K562 (cell line): Measurements from ENCODE around the gene ZDHHC18. TPM values are rescaled to one million over a fixed set of nuclear protein-coding genes. Genes with fewer than 3 reads are reported as not detected.

Experiments used
- CEBPZ ChIP-seq: fragments of 150-350 bp; IDR thresholded peaks from 2 replicates; pipeline ENCODE4 v1.6.1; 2014; ENCODE audit warnings: low read depth, mild to moderate bottlenecking, low read length, borderline replicate concordance
- E2F6 ChIP-seq, 2 experiments: IDR thresholded peaks; 2 replicates each; pipeline ENCODE4 v1.6.1; 2011; ENCODE audit warnings: borderline replicate concordance in 1 of 2, control low read depth in 1 of 2, low read depth in 1 of 2, low read length in 1 of 2, mild to moderate bottlenecking in 1 of 2, mixed read lengths in 1 of 2, moderate library complexity in 1 of 2; ENCODE audit not compliant: insufficient read depth in 1 of 2, insufficient read length in 1 of 2, poor library complexity in 1 of 2, severe bottlenecking in 1 of 2; ENCODE audit errors: extremely low read depth in 1 of 2
- ETV1 ChIP-seq: fragments of 450-650 bp; conservative IDR thresholded peaks from 2 replicates; pipeline ENCODE4 v1.6.1; 2016; ENCODE audit warnings: missing genetic modification characterization, control low read depth, low read depth, missing compliant biosample characterization
- GTF2F1 ChIP-seq: IDR thresholded peaks from 2 replicates; pipeline ENCODE4 v1.6.1; 2011; ENCODE audit warnings: low read depth, low read length, improper control_type of control experiment
- HMGN3 ChIP-seq: IDR thresholded peaks from 2 replicates; pipeline ENCODE4 v1.6.1; 2011; ENCODE audit warnings: borderline replicate concordance, low read depth, mild to moderate bottlenecking, mixed read lengths, low read length; ENCODE audit not compliant: insufficient read length; ENCODE audit errors: extremely low read depth
- JUN ChIP-seq, 2 experiments: sonication (generic) in 1 of 2; formaldehyde crosslinking in 1 of 2; IDR thresholded peaks; 2 replicates each; pipeline versions ENCODE4 v1.6.1 to v1.8.0; 2012 to 2022; ENCODE audit warnings: borderline replicate concordance in 2 of 2, mild to moderate bottlenecking in 2 of 2, improper control_type of control experiment in 1 of 2, low read depth in 1 of 2, low read length in 1 of 2, missing genetic modification reagents in 1 of 2
- KDM1A ChIP-seq, 2 experiments: fragments of 450-650 bp; IDR thresholded peaks; 2 replicates each; pipeline ENCODE4 v1.6.1; 2016; ENCODE audit warnings: mild to moderate bottlenecking in 2 of 2
- KLF16 ChIP-seq: IDR thresholded peaks from 2 replicates; pipeline ENCODE4 v1.6.1; 2016; ENCODE audit warnings: antibody characterized with exemption
- MAFF ChIP-seq: IDR thresholded peaks from 2 replicates; pipeline ENCODE4 v1.6.1; 2012; ENCODE audit warnings: low read length, improper control_type of control experiment
- MLX ChIP-seq, 2 experiments: fragments of 450-650 bp in 1 of 2; sonication (generic) in 1 of 2; formaldehyde crosslinking; conservative IDR thresholded peaks; 2 replicates each; pipeline versions ENCODE4 v1.4.0 to v1.8.1; 2020 to 2022; ENCODE audit warnings: mild to moderate bottlenecking in 1 of 2, missing genetic modification reagents in 1 of 2
- SAP30 ChIP-seq: fragments of 200-600 bp; sonication (generic); IDR thresholded peaks from 2 replicates; pipeline ENCODE4 v1.6.1; 2012; ENCODE audit warnings: borderline replicate concordance, low read depth, mild to moderate bottlenecking, moderate library complexity, low read length, control low read depth, inconsistent platforms; ENCODE audit not compliant: insufficient read depth, poor library complexity, severe bottlenecking
- SNAPC5 ChIP-seq: fragments of 250-450 bp; sonication (Bioruptor Pico); IDR thresholded peaks from 2 replicates; pipeline ENCODE4 v1.8.0; 2021; ENCODE audit warnings: moderate library complexity, mild to moderate bottlenecking, inconsistent platforms
- SRF ChIP-seq, 2 experiments: fragments of 250-450, 450-650 bp in 1 of 2; sonication (Bioruptor Pico) in 1 of 2; sonication (generic) in 1 of 2; formaldehyde crosslinking; IDR thresholded peaks; 2 replicates each; pipeline versions ENCODE4 v1.5.0 to v1.5.1; 2020 to 2022; ENCODE audit warnings: mild to moderate bottlenecking in 1 of 2, missing genetic modification reagents in 1 of 2
- TEAD1 ChIP-seq, 2 experiments: fragments of 450-650 bp in 1 of 2; sonication (generic) in 1 of 2; formaldehyde crosslinking; IDR thresholded peaks; 2 replicates each; pipeline versions ENCODE4 v1.4.0 to v1.8.0; 2020 to 2022; ENCODE audit warnings: mild to moderate bottlenecking in 2 of 2, missing genetic modification reagents in 1 of 2
- ZNF212 ChIP-seq: fragments of 450-650 bp; formaldehyde crosslinking; IDR thresholded peaks from 2 replicates; pipeline ENCODE4 v1.4.0; 2020; ENCODE audit warnings: mild to moderate bottlenecking
- ZNF431 ChIP-seq: sonication (generic); formaldehyde crosslinking; IDR thresholded peaks from 2 replicates; pipeline ENCODE4 v1.8.0; 2022; ENCODE audit warnings: mild to moderate bottlenecking, missing genetic modification reagents
- ZNF512 ChIP-seq: IDR thresholded peaks from 2 replicates; pipeline ENCODE4 v1.6.1; 2016; ENCODE audit warnings: missing genetic modification characterization, missing compliant biosample characterization
- polyA plus RNA-seq, 8 experiments: library from polyadenylated mRNA; depleted of rRNA in 4 of 8; stranded (reverse) in 5 of 8; unstranded in 3 of 8; fragments of >200 nt; fragmentation: Nextera tagmentation in 2 of 8; fragmentation: Illumina TruSeq in 1 of 8; extraction: Ambion mirVana in 2 of 8; extraction: Trizol in 1 of 8; gene quantifications; 2 replicates each; pipeline versions ENCODE4 v1.2.1 to v1.2.3, GENCODE V29; 2011 to 2014; ENCODE audit warnings: inconsistent platforms in 1 of 8, missing spikeins in 1 of 8
- total RNA-seq, 7 experiments: library from RNA; depleted of rRNA in 6 of 7; stranded (reverse); fragments of >200 nt in 6 of 7; fragmentation: Illumina TruSeq in 2 of 7; extraction: Trizol in 2 of 7; gene quantifications; 2 replicates each; pipeline versions ENCODE4 v1.2.1 to v1.2.3, GENCODE V29; 2011 to 2021; ENCODE audit warnings: low replicate concordance in 1 of 7

The ZDHHC18 gene
- total and polyA plus RNA-seq, 9 of the 15 experiments (the other 6 are each of a cell fraction or from before 2014, with no cell fraction given): 0.42 to 35.6 (median 15.8) TPM

- TF ChIP-seq SNAPC5 (CRISPR knock-in tag) (no peak), KLF16 (no peak), MAFF (no peak), KDM1A (IDR thresholded peaks at IDR 0.05) (no peak), HMGN3 (peak; percentile 98), SRF (CRISPR knock-in tag; IDR thresholded peaks at IDR 0.05) (peak in 1 of 2 experiments; percentile 70; a peak in 1 of 4 replicates), ZNF431 (CRISPR knock-in tag) (no peak), TEAD1 (CRISPR knock-in tag; IDR thresholded peaks at IDR 0.05) (peak in 1 of 2 experiments; percentile 76; a peak in 2 of 4 replicates), ZNF512 (tag) (no peak), E2F6 (IDR thresholded peaks at IDR 0.05; ENCODE audit: borderline replicate concordance in 1 of 2, extremely low read depth in 1 of 2, insufficient read depth in 1 of 2, insufficient read length in 1 of 2, low read depth in 1 of 2, low read length in 1 of 2, poor library complexity in 1 of 2, severe bottlenecking in 1 of 2) (peak; percentile 98 to 100), CEBPZ (peak; percentile 88), SAP30 (peak; percentile 77), JUN (IDR thresholded peaks at IDR 0.05; ENCODE audit: borderline replicate concordance, low read depth, low read length) (no peak), JUN (CRISPR knock-in tag; IDR thresholded peaks at IDR 0.05; ENCODE audit: borderline replicate concordance) (0 out of 2 replicates have a peak, but pooled peaks have one; percentile 64), GTF2F1 (0 out of 2 replicates have a peak, but pooled peaks have one; percentile 27), ETV1 (tag) (no peak; the same call in 1 of the 2 replicates), MLX (CRISPR knock-in tag; conservative IDR thresholded peaks at IDR 0.05) (no peak), ZNF212 (CRISPR knock-in tag) (no peak)
Measured at GRCh38 chr1:26864610-26865480, 38.4 kb downstream of the ZDHHC18 start (continued).
